ENCODE results near the gene WSB1.

Gene WSB1

GRCh38 chr17:27357236-27357635, 63.3 kb downstream of the WSB1 start:
- DNase-seq (ENCODE audit: low read depth in 2 of 2) = no peak

- DNase-seq (ENCODE audit: low read depth in 2 of 2) = no peak
These were observed 66.6 kb downstream of the WSB1 start for GRCh38 chr17:27360507-27360906.

GRCh38 chr17:27361695-27362094, 67.8 kb downstream of the WSB1 start:
- DNase-seq (ENCODE audit: low read depth in 2 of 2) = no peak

- no peak for DNase-seq (ENCODE audit: low read depth in 2 of 2)
These were observed 68.6 kb downstream of the WSB1 start for GRCh38 chr17:27362503-27362902.

- no peak for DNase-seq (ENCODE audit: low read depth in 2 of 2)
These were observed 69.0 kb downstream of the WSB1 start for GRCh38 chr17:27362909-27363308.

GRCh38 chr17:27363326-27363725, 69.4 kb downstream of the WSB1 start:
- DNase-seq (ENCODE audit: low read depth in 2 of 2) = no peak

Measured in fibroblast of skin of left biceps (primary cell).